HepG2 (cell line): Measurements from ENCODE around the gene SRC. TPM values are rescaled to one million over a fixed set of nuclear protein-coding genes. Genes with fewer than 3 reads are reported as not detected.
A peak's percentile ranks its signal among the peaks of the same experiment; 100 is the strongest.

ENCODE experiments used
- ATAC-seq: fragments of 200-7000 bp; cut with Tn5 transposase; 3 replicates; pipeline ENCODE4 v1.9.1; 2020; ENCODE audit warnings: mild to moderate bottlenecking, moderate library complexity
- BruUV-seq: library from RNA; stranded (reverse); fragments of 400-500 nt; replicated peaks from 2 replicates; lab custom pipeline; 2021; lab: Mats Ljungman, UMichigan
- CTCF ChIA-PET: fragments of 300-600 bp; formaldehyde crosslinking; extraction: SDS; loops from one replicate; lab custom pipeline; 2021; ENCODE audit warnings: low total read pairs, inconsistent platforms, low intra/inter-chr PET ratio; lab: Yijun Ruan, JAX
- POLR2A ChIA-PET: fragments of 350-600 bp; sonication (Branson Sonifier 250); formaldehyde crosslinking; loops from one replicate; lab custom pipeline; 2020; ENCODE audit warnings: antibody characterized with exemption, inconsistent platforms; lab: Yijun Ruan, JAX
- DNase-seq: peaks from one replicate; pipeline ENCODE4 v3.0.0-alpha.2; 2015; ENCODE audit warnings: low spot score
- FAIRE-seq: peaks from 3 replicates; lab custom pipeline; 2011; peaks lifted over from hg19 to GRCh38; lab: Jason Lieb, UNC
- H2AFZ ChIP-seq: one replicate; pipeline ENCODE4 v1.6.1; 2011; ENCODE audit warnings: low read length, inconsistent platforms
- H3K27ac ChIP-seq: fragments of 300-600 bp; 3 replicates; pipeline ENCODE4 v1.8.0; 2011; ENCODE audit warnings: mixed run types, mild to moderate bottlenecking, mixed read lengths, low read length, inconsistent platforms; ENCODE audit not compliant: insufficient read depth; ENCODE audit errors: extremely low read length
- H3K27me3 ChIP-seq, 2 experiments: fragments of 200-600 bp in 1 of 2; 2 replicates in 1 of 2; 3 replicates in 1 of 2; pipeline versions ENCODE4 v1.6.0 to v1.8.0; 2011; ENCODE audit warnings: low read length in 2 of 2, mild to moderate bottlenecking in 2 of 2, moderate library complexity in 2 of 2, inconsistent platforms in 1 of 2; ENCODE audit not compliant: insufficient read depth in 2 of 2, control insufficient read depth in 1 of 2
- H3K36me3 ChIP-seq, 2 experiments: fragments of 200-600 bp in 1 of 2; replicated peaks in 1 of 2; 2 replicates in 1 of 2; 3 replicates in 1 of 2; pipeline versions ENCODE4 v1.5.1 to v1.8.0; 2011; ENCODE audit warnings: low read length in 2 of 2, inconsistent platforms in 1 of 2; ENCODE audit not compliant: insufficient read depth in 2 of 2, control insufficient read depth in 1 of 2
- H3K4me1 ChIP-seq: 2 replicates; pipeline ENCODE4 v1.5.1; 2012; ENCODE audit warnings: low read length, inconsistent platforms; ENCODE audit not compliant: insufficient read depth
- H3K4me2 ChIP-seq: 2 replicates; pipeline ENCODE4 v1.6.0; 2011; ENCODE audit warnings: low read depth, low read length, inconsistent platforms
- H3K4me3 ChIP-seq, 3 experiments: fragments of 200-600 bp in 1 of 3; sonication (generic), shearing (Covaris generic) in 1 of 3; replicated peaks in 1 of 3; 2 replicates each; pipeline ENCODE4 v1.5.1; 2011 to 2016; ENCODE audit warnings: low read length in 3 of 3, inconsistent platforms in 2 of 3, low read depth in 2 of 3, mild to moderate bottlenecking in 2 of 3, control low read depth in 1 of 3, mixed read lengths in 1 of 3; ENCODE audit not compliant: insufficient read depth in 1 of 3
- H3K79me2 ChIP-seq: one replicate; pipeline ENCODE4 v1.6.1; 2011; ENCODE audit warnings: low read length, inconsistent platforms; ENCODE audit not compliant: insufficient read depth
- H3K9ac ChIP-seq: 2 replicates; pipeline ENCODE4 v1.6.0; 2011; ENCODE audit warnings: mild to moderate bottlenecking, low read depth, low read length, inconsistent platforms; ENCODE audit not compliant: insufficient read depth
- H3K9me3 ChIP-seq: 2 replicates; pipeline ENCODE4 v1.5.1; 2012; ENCODE audit warnings: mild to moderate bottlenecking, low read length
- H4K20me1 ChIP-seq: 2 replicates; pipeline ENCODE4 v1.6.0; 2011; ENCODE audit warnings: inconsistent platforms, mild to moderate bottlenecking, low read length, moderate library complexity; ENCODE audit not compliant: insufficient read depth
- CEBPZ ChIP-seq: IDR thresholded peaks from 2 replicates; pipeline ENCODE4 v1.6.1; 2012; ENCODE audit warnings: low read length, improper control_type of control experiment
- GTF2F1 ChIP-seq: fragments of 150-350 bp; IDR thresholded peaks from 2 replicates; pipeline ENCODE4 v1.6.1; 2014; ENCODE audit warnings: low read length
- HOXA5 ChIP-seq: sonication (generic); formaldehyde crosslinking; IDR thresholded peaks from 2 replicates; pipeline ENCODE4 v1.4.0; 2020; ENCODE audit warnings: missing genetic modification reagents
- MED1 ChIP-seq: sonication (generic); formaldehyde crosslinking; IDR thresholded peaks from 2 replicates; pipeline ENCODE4 v1.4.0; 2020; ENCODE audit warnings: missing genetic modification reagents
- RNF2 ChIP-seq: fragments of 450-650 bp; conservative IDR thresholded peaks from 2 replicates; pipeline ENCODE4 v1.6.1; 2016; ENCODE audit warnings: low read depth
- SIX4 ChIP-seq: sonication (generic); formaldehyde crosslinking; IDR thresholded peaks from 2 replicates; pipeline ENCODE4 v1.4.0; 2020; ENCODE audit warnings: missing genetic modification reagents
- SPEN ChIP-seq: sonication (generic); formaldehyde crosslinking; IDR thresholded peaks from 2 replicates; pipeline ENCODE4 v1.5.1; 2020; ENCODE audit warnings: low read depth, mild to moderate bottlenecking, missing genetic modification reagents
- SRSF9 ChIP-seq: fragments of 200-400 bp; formaldehyde crosslinking; IDR thresholded peaks from 2 replicates; pipeline ENCODE4 v1.6.1; 2018; ENCODE audit warnings: borderline replicate concordance, mild to moderate bottlenecking, low read depth, low read length; ENCODE audit not compliant: insufficient read depth, poor library complexity, severe bottlenecking
- TSC22D2 ChIP-seq: sonication (generic); formaldehyde crosslinking; IDR thresholded peaks from 2 replicates; pipeline ENCODE4 v1.5.1; 2020; ENCODE audit warnings: missing genetic modification reagents, mild to moderate bottlenecking, borderline replicate concordance
- ZFX ChIP-seq: sonication (generic); formaldehyde crosslinking; IDR thresholded peaks from 2 replicates; pipeline ENCODE4 v1.4.0; 2020; ENCODE audit warnings: mild to moderate bottlenecking, low read depth, missing genetic modification reagents, moderate library complexity
- ZNF101 ChIP-seq: sonication (generic); formaldehyde crosslinking; IDR thresholded peaks from 2 replicates; pipeline ENCODE4 v1.4.0; 2020; ENCODE audit warnings: mild to moderate bottlenecking, low read depth, missing genetic modification reagents, borderline replicate concordance
- ZNF567 ChIP-seq: sonication (generic); formaldehyde crosslinking; IDR thresholded peaks from 2 replicates; pipeline ENCODE4 v1.8.1; 2023; ENCODE audit warnings: mild to moderate bottlenecking, missing genetic modification reagents, borderline replicate concordance
- ZNF7 ChIP-seq: IDR thresholded peaks from 2 replicates; pipeline ENCODE4 v1.6.1; 2016; ENCODE audit warnings: missing biosample characterization, missing genetic modification reagents
- ZNF710 ChIP-seq: sonication (generic); formaldehyde crosslinking; IDR thresholded peaks from 2 replicates; pipeline ENCODE4 v1.5.0; 2020; ENCODE audit warnings: mild to moderate bottlenecking, missing genetic modification reagents, borderline replicate concordance
- WGBS: methylation state at CpG from one replicate; pipeline ENCODE4 v1.1.6; 2017; ENCODE audit warnings: low lambda C conversion rate; 5-methylcytosine and 5-hydroxymethylcytosine counted together
- in situ Hi-C: cut with HindIII; loops from 2 replicates; pipeline ENCODE4 v1.10.0; 2017; ENCODE audit warnings: low pct_unique_long_range_greater_than_20kb; ENCODE audit not compliant: extremely low pct_ligation_motif_present
- intact Hi-C: fragments of 100-400 bp; cut with micrococcal nuclease; formaldehyde crosslinking; loops from one replicate; pipeline ENCODE4 v1.10.0; 2022; ENCODE audit not compliant: unreplicated experiment
- polyA plus RNA-seq, 8 experiments: library from polyadenylated mRNA; depleted of rRNA in 3 of 8; stranded (reverse) in 7 of 8; unstranded in 1 of 8; fragments of >200 nt; fragmentation: Illumina TruSeq in 4 of 8; extraction: Trizol in 4 of 8; gene quantifications; 2 replicates each; pipeline versions ENCODE4 v1.2.1 to v1.2.3, GENCODE V29; 2011 to 2016; ENCODE audit warnings: low read depth in 4 of 8, missing spikeins in 1 of 8, mixed read lengths in 1 of 8; ENCODE audit not compliant: insufficient read depth in 1 of 8
- total RNA-seq, 5 experiments: library from RNA; depleted of rRNA; stranded (reverse); fragments of >200 nt; fragmentation: Illumina TruSeq; extraction: Trizol; gene quantifications; 2 replicates each; pipeline ENCODE4 v1.2.3, GENCODE V29; 2016; ENCODE audit warnings: low read depth in 1 of 5
- TF ChIP-seq, protein P1 (sequence below): sonication (generic); formaldehyde crosslinking; IDR thresholded peaks from 2 replicates; pipeline ENCODE4 v1.8.1; 2023; ENCODE audit warnings: mild to moderate bottlenecking, moderate library complexity, missing genetic modification reagents

Gene SRC
- total and polyA plus RNA-seq, 2 of the 13 experiments (the other 11 are each of a cell fraction or from before 2014, with no cell fraction given) = 54.7 to 192 TPM

DNA sequence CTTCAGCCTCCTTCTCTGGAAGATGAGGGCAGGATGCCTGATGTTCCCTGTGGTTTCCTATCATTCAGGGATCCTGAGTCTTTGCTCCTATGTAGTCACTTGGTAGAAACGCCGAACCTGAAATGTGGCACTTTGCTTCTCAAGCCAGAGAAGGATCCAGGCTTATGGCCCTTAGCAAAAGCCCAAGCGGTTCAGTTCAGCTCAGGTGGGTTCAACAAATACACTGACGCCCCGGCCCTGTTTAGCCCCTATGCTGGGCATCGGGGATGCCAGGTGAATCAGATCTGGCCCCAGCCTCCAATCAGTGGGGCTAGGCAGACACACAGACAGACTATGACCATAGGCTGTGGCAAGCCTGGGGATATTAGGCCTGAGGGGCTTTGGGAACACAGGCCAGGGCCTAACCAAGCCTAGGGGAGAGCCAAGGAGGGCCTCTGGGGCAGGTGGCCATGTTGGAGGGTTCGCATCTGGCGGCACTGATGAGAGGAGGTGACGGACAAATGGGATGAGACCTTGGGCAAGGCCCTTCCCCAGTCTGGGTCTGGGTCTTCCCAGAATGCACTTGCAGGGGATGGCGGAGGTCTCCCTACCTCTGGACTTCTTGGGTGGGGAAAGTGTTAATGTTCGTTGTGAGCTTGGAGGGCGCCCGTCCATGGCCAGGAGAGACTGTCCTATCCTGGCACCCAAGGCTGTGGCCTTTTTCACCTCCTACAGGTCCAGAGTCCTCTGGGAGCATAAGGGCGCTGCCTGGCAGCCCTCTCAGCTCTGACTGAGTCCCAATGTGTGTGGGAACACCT, 17.6 kb upstream of the SRC start:
- H4K20me1 ChIP-seq = no peaks in the 10 kb centered on the region
- peak overlapping the region; percentile 41 for H3K4me2 ChIP-seq
- H3K27ac ChIP-seq = no peak overlapping the region
- no peaks in the 10 kb centered on the region for H3K36me3 ChIP-seq
- no TSS peak for BruUV-seq
- no peak overlapping the region for H2AFZ ChIP-seq
- no peaks in the 10 kb centered on the region for H3K9me3 ChIP-seq
- intact Hi-C loops = no loop called here
- WGBS = 61% methylated on average over 14 of the region's 14 CpGs
- ATAC-seq (peak; percentile 7), FAIRE-seq (no peak), DNase-seq (no peak)
- peaks cover 50% of the 10 kb centered on the region for H3K4me1 ChIP-seq
- H3K9ac ChIP-seq = no peak overlapping the region
- H3K27me3 ChIP-seq = no peaks in the 10 kb centered on the region
- in situ Hi-C loops = no loop called here
- ChIA-PET POLR2A (interaction anchor here (0.5 to 1.7 kb wide), 4 partner anchors 16 to 51 kb away, joined by 3 to 7 read pairs (median 5); partner anchors contain the start of gene MANBAL), CTCF (no interaction called here)
- H3K4me3 ChIP-seq = no peak overlapping the region; a peak in 1 of 6 replicates
- H3K79me2 ChIP-seq = no peaks in the 10 kb centered on the region
- TF ChIP-seq ZNF567 (CRISPR knock-in tag) (0 out of 2 replicates have a peak, but pooled peaks have one; percentile 29), ZFX (CRISPR knock-in tag) (0 out of 2 replicates have a peak, but pooled peaks have one; percentile 46), ZNF7 (CRISPR knock-in tag) (no peak), SRSF9 (no peak), MED1 (CRISPR knock-in tag) (no peak), GTF2F1 (no peak), HOXA5 (CRISPR knock-in tag) (no peak), ZNF101 (CRISPR knock-in tag) (no peak), SPEN (CRISPR knock-in tag) (peak; percentile 40; the same call in 1 of the 2 replicates), TSC22D2 (CRISPR knock-in tag) (no peak), SIX4 (CRISPR knock-in tag) (no peak), RNF2 (no peak), CEBPZ (no peak), ZNF710 (no peak)
- TF ChIP-seq, protein P1, sequence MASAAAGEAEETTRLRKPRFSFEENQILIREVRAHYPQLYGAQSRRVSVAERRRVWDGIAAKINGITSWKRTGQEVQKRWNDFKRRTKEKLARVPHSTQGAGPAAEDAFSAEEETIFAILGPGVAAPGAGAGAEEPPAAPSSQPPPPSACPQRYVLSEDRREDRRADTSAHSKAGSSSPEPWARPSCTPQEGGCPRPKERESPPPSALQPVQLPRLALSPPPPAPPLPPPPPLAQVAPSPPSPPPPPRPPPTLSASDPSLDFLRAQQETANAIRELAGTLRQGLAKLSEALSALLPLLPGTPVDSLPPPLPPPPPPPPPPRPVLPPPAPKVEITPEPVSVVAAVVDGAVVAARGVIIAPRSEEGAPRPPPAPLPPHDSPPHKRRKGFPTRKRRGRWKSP (CRISPR knock-in tag) = no peak
